A549 (cell line): ENCODE results near the gene ZNF599. TPM values are rescaled to one million over a fixed set of nuclear protein-coding genes. Genes with fewer than 3 reads are reported as not detected.

Experiments
- ATAC-seq, 2 experiments: fragments of 200-7000 bp in 1 of 2; fragments of >200 bp in 1 of 2; cut with Nextera tagmentation in 1 of 2; cut with Tn5 transposase in 1 of 2; 3 replicates each; pipeline versions ENCODE4 v1.8.0 to v1.9.1; 2018 to 2020; ENCODE audit warnings: mild to moderate bottlenecking in 1 of 2, moderate library complexity in 1 of 2
- CTCF ChIA-PET: fragments of 300-600 bp; sonication (Branson Sonifier 250); formaldehyde crosslinking; extraction: SDS; loops from one replicate; lab custom pipeline; 2021; ENCODE audit warnings: antibody characterized with exemption, inconsistent platforms; lab: Yijun Ruan, JAX
- POLR2A ChIA-PET: fragments of 350-600 bp; formaldehyde crosslinking; extraction: SDS; loops from one replicate; lab custom pipeline; 2021; ENCODE audit warnings: antibody characterized with exemption, inconsistent platforms; lab: Yijun Ruan, JAX
- DNase-seq, 2 experiments: peaks; one replicate each; pipeline versions ENCODE4 v3.0.0 to v3.0.0-alpha.2; 2011 to 2016; ENCODE audit warnings: low read depth in 1 of 2, low spot score in 1 of 2
- FAIRE-seq: peaks from 2 replicates; lab custom pipeline; 2011; peaks lifted over from hg19 to GRCh38; lab: Jason Lieb, UNC
- H3K27ac ChIP-seq, 2 experiments: fragments of >200 bp; sonication (Bioruptor Twin); formaldehyde crosslinking; 3 replicates each; pipeline ENCODE4 v1.5.1; 2016 to 2017
- H3K4me1 ChIP-seq: fragments of >200 bp; sonication (Bioruptor Twin); formaldehyde crosslinking; 3 replicates; pipeline ENCODE4 v1.6.1; 2016
- H3K4me2 ChIP-seq: fragments of >200 bp; sonication (Bioruptor Twin); formaldehyde crosslinking; 3 replicates; pipeline ENCODE4 v1.6.1; 2016
- H3K4me3 ChIP-seq: fragments of >200 bp; sonication (Bioruptor Twin); formaldehyde crosslinking; 3 replicates; pipeline ENCODE4 v1.5.1; 2016
- H3K9me3 ChIP-seq: fragments of >200 bp; sonication (Bioruptor Twin); formaldehyde crosslinking; 3 replicates; pipeline ENCODE4 v1.6.1; 2016
- BCL3 ChIP-seq: fragments of >200 bp; sonication (Bioruptor Twin); formaldehyde crosslinking; IDR thresholded peaks from 3 replicates; pipeline ENCODE4 v1.6.1; 2016
- CEBPB ChIP-seq, 2 experiments: fragments of >200 bp in 1 of 2; sonication (Bioruptor Twin) in 1 of 2; formaldehyde crosslinking in 1 of 2; IDR thresholded peaks; 2 replicates each; pipeline ENCODE4 v1.6.1; 2012 to 2016
- CHD4 ChIP-seq: fragments of 200-600 bp; sonication (generic); IDR thresholded peaks from 2 replicates; pipeline ENCODE4 v1.6.1; 2016; ENCODE audit warnings: antibody characterized with exemption, mild to moderate bottlenecking, borderline replicate concordance
- E2F6 ChIP-seq: IDR thresholded peaks from 2 replicates; pipeline ENCODE4 v1.6.1; 2012; ENCODE audit warnings: low read depth, borderline replicate concordance
- EHF ChIP-seq: fragments of 250-450 bp; sonication (Bioruptor Pico); IDR thresholded peaks from 2 replicates; pipeline ENCODE4 v1.5.0; 2020; ENCODE audit warnings: mild to moderate bottlenecking
- ESRRA ChIP-seq: fragments of 150-350 bp; IDR thresholded peaks from 2 replicates; pipeline ENCODE4 v1.6.1; 2014; ENCODE audit warnings: mild to moderate bottlenecking, low read length, borderline replicate concordance
- FOSB ChIP-seq: fragments of 250-450 bp; sonication (Bioruptor Pico); IDR thresholded peaks from 2 replicates; pipeline ENCODE4 v1.5.0; 2020; ENCODE audit warnings: mild to moderate bottlenecking, moderate library complexity
- FOXS1 ChIP-seq: fragments of 250-450 bp; sonication (Bioruptor Pico); IDR thresholded peaks from 2 replicates; pipeline ENCODE4 v1.5.0; 2020; ENCODE audit warnings: mild to moderate bottlenecking, moderate library complexity
- HEYL ChIP-seq: fragments of 250-450 bp; sonication (Bioruptor Pico); IDR thresholded peaks from 2 replicates; pipeline ENCODE4 v1.8.0; 2021; ENCODE audit warnings: mild to moderate bottlenecking, moderate library complexity
- HOXB13 ChIP-seq: fragments of 250-450 bp; sonication (Bioruptor Pico); IDR thresholded peaks from 2 replicates; pipeline ENCODE4 v1.5.0; 2020; ENCODE audit warnings: low read depth, mild to moderate bottlenecking, moderate library complexity
- JUN ChIP-seq, 2 experiments: fragments of >200 bp; sonication (Bioruptor Twin); formaldehyde crosslinking; IDR thresholded peaks; 2 replicates in 1 of 2; 3 replicates in 1 of 2; pipeline ENCODE4 v1.6.1; 2016 to 2017
- KDM1A ChIP-seq: fragments of 200-600 bp; sonication (generic); IDR thresholded peaks from 2 replicates; pipeline ENCODE4 v1.6.1; 2016; ENCODE audit warnings: low read depth, mild to moderate bottlenecking
- MAX ChIP-seq: IDR thresholded peaks from 2 replicates; pipeline ENCODE4 v1.6.1; 2012
- MAZ ChIP-seq: fragments of 150-350 bp; IDR thresholded peaks from 2 replicates; pipeline ENCODE4 v1.6.1; 2014; ENCODE audit warnings: antibody characterized with exemption, low read depth, low read length, borderline replicate concordance
- MYC ChIP-seq: IDR thresholded peaks from 2 replicates; pipeline ENCODE4 v1.6.1; 2012; ENCODE audit warnings: mild to moderate bottlenecking, inconsistent platforms, low read length, improper control_type of control experiment, borderline replicate concordance
- POLR2A ChIP-seq: IDR thresholded peaks from 2 replicates; pipeline ENCODE4 v1.6.1; 2012; ENCODE audit warnings: mild to moderate bottlenecking, low read length
- RAD21 ChIP-seq, 2 experiments: fragments of >200 bp in 1 of 2; sonication (Bioruptor Twin) in 1 of 2; formaldehyde crosslinking in 1 of 2; IDR thresholded peaks in 1 of 2; conservative IDR thresholded peaks in 1 of 2; 2 replicates in 1 of 2; 3 replicates in 1 of 2; pipeline ENCODE4 v1.6.1; 2012 to 2018; ENCODE audit warnings: inconsistent platforms in 1 of 2
- RARB ChIP-seq: fragments of 250-450 bp; sonication (Bioruptor Pico); IDR thresholded peaks from 2 replicates; pipeline ENCODE4 v1.8.0; 2021; ENCODE audit warnings: mild to moderate bottlenecking, moderate library complexity
- RFX5 ChIP-seq: fragments of 450-650 bp; IDR thresholded peaks from 2 replicates; pipeline ENCODE4 v1.7.1; 2014; ENCODE audit warnings: antibody characterized with exemption, mild to moderate bottlenecking, moderate library complexity
- RNF2 ChIP-seq: fragments of 200-600 bp; sonication (generic); IDR thresholded peaks from 2 replicates; pipeline ENCODE4 v1.6.1; 2016; ENCODE audit warnings: low read depth, mild to moderate bottlenecking, antibody characterized with exemption, moderate library complexity, borderline replicate concordance
- SMC3 ChIP-seq: fragments of >200 bp; sonication (Bioruptor Twin); formaldehyde crosslinking; IDR thresholded peaks from 3 replicates; pipeline ENCODE4 v1.6.1; 2018; ENCODE audit warnings: inconsistent platforms
- SREBF2 ChIP-seq: fragments of 450-650 bp; IDR thresholded peaks from 2 replicates; pipeline ENCODE4 v1.6.1; 2014; ENCODE audit warnings: mild to moderate bottlenecking, moderate library complexity
- USF2 ChIP-seq: fragments of 450-650 bp; IDR thresholded peaks from 2 replicates; pipeline ENCODE4 v1.6.1; 2014; ENCODE audit warnings: antibody characterized with exemption
- ZFP36 ChIP-seq: fragments of 450-650 bp; IDR thresholded peaks from 2 replicates; pipeline ENCODE4 v1.6.1; 2014; ENCODE audit warnings: borderline replicate concordance; ENCODE audit not compliant: partially characterized antibody
- WGBS: methylation state at CpG from one replicate; pipeline ENCODE4 v1.1.6; 2017; ENCODE audit errors: missing lambda C conversion rate; 5-methylcytosine and 5-hydroxymethylcytosine counted together
- polyA plus RNA-seq, 4 experiments: library from polyadenylated mRNA; depleted of rRNA in 3 of 4; stranded (reverse); fragments of >200 nt; fragmentation: RNase III in 1 of 4; extraction: RNeasy Plus Mini Kit Qiagen cat#74134 plus additional on column Dnase treatment in 1 of 4; gene quantifications; 2 replicates in 3 of 4; 3 replicates in 1 of 4; pipeline ENCODE4 v1.2.3, GENCODE V29; 2011 to 2017
- TF ChIP-seq, protein P1 (sequence below): fragments of 250-450 bp; sonication (Bioruptor Pico); IDR thresholded peaks from 2 replicates; pipeline ENCODE4 v1.5.0; 2021; ENCODE audit warnings: mild to moderate bottlenecking, moderate library complexity, borderline replicate concordance

ZNF599 gene
- polyA plus RNA-seq, 2 of the 4 experiments (the other 2 are of a cell fraction): 2.6 to 3.9 TPM

- WGBS: 28% methylated on average over 16 of the region's 16 CpGs
- peaks cover 61% of the 10 kb centered on the region for H3K9me3 ChIP-seq
- H3K4me3 ChIP-seq: peak overlapping the region; percentile 67
- H3K4me2 ChIP-seq: peak overlapping the region; percentile 85
- H3K27ac ChIP-seq: peak overlapping the region; percentile 93
- CTCF ChIA-PET: interaction anchor here (0.9 kb wide), 1 partner anchor 22 kb away, joined by 3 read pairs; no protein-coding TSS in a partner anchor
- TF ChIP-seq MAX (no peak), RNF2 (no peak; the same call in 1 of the 2 replicates), ESRRA (peak; percentile 62; the same call in 1 of the 2 replicates), CEBPB (IDR thresholded peaks at IDR 0.05) (peak; percentile 56 to 76; a peak in 2 of 4 replicates), HOXB13 (CRISPR knock-in tag) (peak; percentile 4; the same call in 1 of the 2 replicates), USF2 (peak; percentile 35; the same call in 1 of the 2 replicates), JUN (IDR thresholded peaks at IDR 0.05) (no peak), ZFP36 (no peak), MYC (peak; percentile 62; the same call in 1 of the 2 replicates), CHD4 (no peak), FOSB (no peak), POLR2A (no peak)
- TF ChIP-seq, protein P1, sequence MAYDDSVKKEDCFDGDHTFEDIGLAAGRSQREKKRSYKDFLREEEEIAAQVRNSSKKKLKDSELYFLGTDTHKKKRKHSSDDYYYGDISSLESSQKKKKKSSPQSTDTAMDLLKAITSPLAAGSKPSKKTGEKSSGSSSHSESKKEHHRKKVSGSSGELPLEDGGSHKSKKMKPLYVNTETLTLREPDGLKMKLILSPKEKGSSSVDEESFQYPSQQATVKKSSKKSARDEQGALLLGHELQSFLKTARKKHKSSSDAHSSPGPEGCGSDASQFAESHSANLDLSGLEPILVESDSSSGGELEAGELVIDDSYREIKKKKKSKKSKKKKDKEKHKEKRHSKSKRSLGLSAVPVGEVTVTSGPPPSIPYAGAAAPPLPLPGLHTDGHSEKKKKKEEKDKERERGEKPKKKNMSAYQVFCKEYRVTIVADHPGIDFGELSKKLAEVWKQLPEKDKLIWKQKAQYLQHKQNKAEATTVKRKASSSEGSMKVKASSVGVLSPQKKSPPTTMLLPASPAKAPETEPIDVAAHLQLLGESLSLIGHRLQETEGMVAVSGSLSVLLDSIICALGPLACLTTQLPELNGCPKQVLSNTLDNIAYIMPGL (CRISPR knock-in tag): no peak
- ATAC-seq (no peak), DNase-seq (no peak), FAIRE-seq (no peak)
- POLR2A ChIA-PET: no interaction called here
- H3K4me1 ChIP-seq: peaks cover 4% of the 10 kb centered on the region; the same call in 1 of the 3 replicates
These were observed 38.4 kb downstream of the ZNF599 start for GRCh38 chr19:34734537-34735103.

- peak within 1 kb of the TSS; percentile 67 for H3K4me3 ChIP-seq
- H3K27ac ChIP-seq: peak within 1 kb of the TSS; percentile 93
- 2% methylated on average over 41 of the region's 67 CpGs for WGBS
- peak; percentile 46 for FAIRE-seq
- ATAC-seq: peak; percentile 92 to 96
- H3K4me2 ChIP-seq: peak within 1 kb of the TSS; percentile 85
- peaks cover 4% of the 10 kb centered on the region; the same call in 1 of the 3 replicates for H3K4me1 ChIP-seq
- ChIA-PET CTCF (interaction anchor here (0.6 to 2.5 kb wide), 4 partner anchors 11 to 56 kb away, joined by 3 to 7 read pairs (median 4); partner anchors contain the start of gene ZNF302), POLR2A (interaction anchor here (0.6 to 1.2 kb wide), 6 partner anchors 55 to 272 kb away, joined by 3 to 20 read pairs (median 4); partner anchors contain the start of genes SCGB2B2, WTIP, ZNF30 and ZNF302)
- peaks cover 58% of the 10 kb centered on the region for H3K9me3 ChIP-seq
- DNase-seq: peak; percentile 98
- peak; percentile 78; the same call in 1 of the 2 replicates for TF ChIP-seq RARB
- TF ChIP-seq MYC: peak; percentile 49; the same call in 1 of the 2 replicates
- TF ChIP-seq MAX: peak; percentile 79
- TF ChIP-seq EHF: peak; percentile 83; the same call in 1 of the 2 replicates
- no peak for TF ChIP-seq HEYL
- peak; percentile 76 to 93 for TF ChIP-seq JUN (IDR thresholded peaks at IDR 0.05)
- TF ChIP-seq HOXB13 (CRISPR knock-in tag): peak; percentile 86
- peak in 1 of 2 experiments; percentile 38; a peak in 2 of 5 replicates for TF ChIP-seq RAD21 (conservative IDR thresholded peaks at IDR 0.05 in 1 of 2, IDR thresholded peaks at IDR 0.05 in 1 of 2)
- TF ChIP-seq ZFP36: peak; percentile 15
- TF ChIP-seq POLR2A: peak; percentile 90
- peak; percentile 24; the same call in 1 of the 3 replicates for TF ChIP-seq SMC3
- TF ChIP-seq, protein P1 (CRISPR knock-in tag): peak; percentile 94
- TF ChIP-seq BCL3: peak; percentile 65; the same call in 2 of the 3 replicates
- peak; percentile 51; the same call in 1 of the 2 replicates for TF ChIP-seq FOXS1 (CRISPR knock-in tag)
- TF ChIP-seq RFX5: peak; percentile 47
- peak; percentile 66; the same call in 1 of the 2 replicates for TF ChIP-seq E2F6
- TF ChIP-seq SREBF2: no peak
- TF ChIP-seq KDM1A: no peak
- no peak for TF ChIP-seq MAZ
These were observed 39.1 kb downstream of the ZNF599 start, which contains the start of gene ZNF181 for GRCh38 chr19:34733746-34734536. TSS of gene ZNF181 (plus strand) at chr19:34734243. CDS start at chr19:34735038, 795 bp downstream.
